HG03575 (cell line): Measurements from ENCODE around the gene GPC6.
"Not testable (repeated sequence)": the region's sequence is repeated elsewhere in the genome, so short reads cannot be mapped to it uniquely, and the experiment has no call there.

Experiments used
- ATAC-seq: cut with Tn5 transposase; IDR thresholded peaks from one replicate; pipeline ENCODE4 v1.9.1; 2021; ENCODE audit not compliant: unreplicated experiment, insufficient number of reproducible peaks, low FRiP score; ENCODE audit errors: extremely low read depth

Gene GPC6

DNA sequence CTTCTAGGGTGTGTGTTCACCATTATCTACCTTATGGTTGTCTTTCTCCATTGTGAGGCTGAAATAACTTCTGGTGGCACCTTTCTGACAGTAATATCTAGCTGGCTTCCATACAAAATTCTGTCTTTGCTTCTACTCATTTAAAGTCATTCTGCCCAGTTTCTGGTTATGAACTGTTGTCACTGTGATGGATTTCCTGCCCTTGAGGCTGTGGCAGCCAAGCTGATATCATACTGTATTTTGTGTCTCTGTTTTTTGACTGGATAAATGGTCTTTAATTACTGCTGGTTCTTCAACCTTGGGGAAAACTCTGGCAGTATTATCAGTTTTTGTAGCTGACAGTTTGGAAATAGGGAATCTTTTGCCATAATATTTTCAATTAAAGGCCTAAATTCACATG, 233.4 kb downstream of the GPC6 start:
- ATAC-seq, result no peak

DNA sequence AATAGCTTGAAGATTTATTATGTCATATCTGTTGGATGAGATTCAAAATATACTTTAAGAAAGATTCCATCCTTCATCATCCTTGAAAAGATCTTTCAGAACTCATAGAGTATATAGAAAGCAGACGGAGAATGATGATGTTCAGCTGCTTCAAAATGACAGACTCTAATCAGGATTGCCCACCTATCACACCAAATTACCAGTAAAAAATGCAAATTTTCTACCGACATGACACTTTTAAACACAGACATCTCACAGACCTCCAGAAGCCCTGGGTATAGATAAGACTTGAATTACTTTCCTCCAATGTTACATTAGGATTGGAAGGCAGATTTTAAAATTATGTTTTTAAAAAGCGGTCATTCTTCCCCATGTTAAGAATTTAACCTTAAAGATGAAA, 235.5 kb downstream of the GPC6 start:
- ATAC-seq, result no peak

GRCh38 chr13:93466502-93467036, 240.0 kb downstream of the GPC6 start:
- ATAC-seq, result no peak

DNA sequence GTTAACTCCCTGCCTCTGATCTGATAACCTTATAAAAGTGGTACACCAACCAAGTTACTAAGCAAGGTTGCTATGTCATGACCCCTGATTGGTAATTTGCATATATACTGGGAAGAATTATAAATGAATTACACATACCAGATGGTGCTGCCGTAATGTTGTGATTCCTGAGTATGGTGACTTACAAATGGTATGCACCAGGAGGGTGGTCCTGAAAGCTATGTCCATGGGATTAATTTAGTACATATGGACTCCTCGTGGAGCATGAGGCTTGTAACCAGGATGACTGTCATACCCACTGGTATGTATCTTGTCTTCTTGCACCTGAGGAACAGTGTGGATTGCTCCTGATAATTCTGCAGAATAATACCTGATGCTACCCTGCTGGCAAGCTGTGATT, 240.6 kb downstream of the GPC6 start:
- no peak for ATAC-seq

DNA sequence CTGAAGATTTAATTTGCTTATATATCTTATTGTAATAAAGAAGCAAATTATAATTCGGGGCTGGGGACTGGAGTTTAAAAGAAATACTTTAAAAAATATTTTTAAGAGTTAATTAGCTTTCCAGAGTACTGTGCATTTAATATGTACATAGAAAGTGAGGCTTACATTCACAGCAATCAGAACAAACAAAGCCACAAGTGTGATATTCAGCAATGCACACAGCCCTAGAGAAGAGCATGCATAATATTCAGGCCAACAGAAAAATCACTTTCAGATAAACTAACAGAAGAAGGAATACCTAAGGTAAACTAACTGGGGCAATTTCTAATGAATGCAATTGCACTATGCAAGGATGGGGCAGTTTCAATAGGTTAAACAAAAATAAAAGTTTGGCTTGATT, 241.8 kb downstream of the GPC6 start:
- no peak for ATAC-seq

DNA sequence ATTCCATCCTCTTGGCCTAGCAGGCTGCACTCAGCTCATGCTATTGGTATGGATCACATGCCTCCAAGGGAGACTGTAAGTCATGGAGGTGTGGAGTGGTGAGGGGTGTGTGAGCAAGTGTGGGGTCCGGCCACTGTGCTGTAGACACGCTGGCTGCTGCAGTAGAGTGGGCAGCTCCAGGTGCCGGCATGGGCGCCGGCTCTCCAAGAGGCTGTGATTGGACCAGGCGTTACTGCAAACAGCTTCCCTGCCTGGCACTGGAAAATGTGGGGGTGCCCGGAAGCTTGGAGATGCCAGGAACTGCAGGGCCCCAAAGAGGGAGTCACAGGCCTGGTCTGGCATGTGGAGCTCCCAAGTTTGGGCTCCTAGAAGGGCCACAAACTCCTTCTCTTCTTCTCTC, 245.7 kb downstream of the GPC6 start:
- no peak for ATAC-seq

- no peak for ATAC-seq
These were observed 246.2 kb downstream of the GPC6 start for GRCh38 chr13:93472814-93473296.

GRCh38 chr13:93473441-93474270, 247.0 kb downstream of the GPC6 start:
- no peak for ATAC-seq

DNA sequence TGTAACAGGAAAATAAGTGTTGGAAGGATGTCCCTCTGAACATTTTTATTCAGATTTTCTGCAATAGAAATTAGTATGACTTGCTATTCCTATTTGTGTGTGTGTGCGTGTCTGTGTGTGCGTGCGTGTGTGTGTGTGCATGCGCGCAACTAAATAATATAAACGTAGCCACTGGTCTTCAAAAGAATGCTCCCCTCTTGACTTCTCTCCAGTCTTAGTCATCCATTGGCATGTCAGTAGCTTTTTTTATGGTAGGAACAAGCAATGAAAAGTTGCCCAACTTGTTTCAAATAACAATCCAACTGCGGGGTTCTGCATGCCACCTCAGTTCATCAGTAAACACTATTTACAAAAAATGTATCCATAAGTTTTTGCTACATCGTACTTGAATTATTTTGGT, 249.6 kb downstream of the GPC6 start:
- no peak for ATAC-seq

DNA sequence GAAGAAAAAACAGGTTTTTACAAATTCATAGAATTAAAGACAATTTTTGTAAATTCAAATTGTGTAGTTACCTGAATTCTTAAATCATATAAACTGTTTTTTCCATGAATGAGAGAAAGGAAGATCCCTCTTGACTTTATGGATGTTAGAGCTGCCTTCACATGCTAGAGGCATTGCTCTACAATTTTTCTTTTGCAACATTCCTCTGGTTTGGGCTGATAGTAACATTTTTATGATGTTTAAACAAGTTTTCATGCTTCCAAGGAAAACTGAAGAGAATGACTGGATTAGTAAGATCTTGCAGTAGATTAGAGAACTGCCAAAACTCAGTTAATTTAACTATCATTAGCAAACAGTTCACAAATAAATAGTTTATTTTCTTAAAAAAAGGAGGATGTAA, 250.6 kb downstream of the GPC6 start:
- no peak for ATAC-seq

DNA sequence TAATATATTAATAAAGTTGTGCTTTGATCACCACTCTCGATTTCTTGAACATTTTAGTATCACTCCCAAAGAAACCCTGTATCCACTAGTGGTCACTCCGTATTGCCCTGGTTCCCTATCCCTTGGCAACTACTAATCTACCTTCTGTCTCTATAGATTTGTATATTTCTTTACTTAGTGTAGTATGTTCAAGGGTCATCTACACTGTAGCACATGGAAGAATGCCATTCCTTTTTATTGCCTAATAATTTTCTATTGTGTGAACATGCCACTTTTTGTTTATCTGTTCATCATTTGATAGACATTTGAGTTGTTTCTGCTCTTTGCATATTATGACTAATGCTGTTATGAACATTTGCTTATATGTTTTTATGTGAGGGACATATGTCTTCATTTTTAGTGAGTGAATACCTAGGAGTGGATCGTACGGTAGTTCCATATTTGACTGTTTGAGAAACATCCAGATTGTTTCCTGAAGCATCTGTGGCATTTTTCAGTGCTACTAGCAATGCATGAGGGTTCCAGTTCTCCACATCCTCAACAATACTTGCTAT, 254.0 kb downstream of the GPC6 start:
- ATAC-seq, result no peak

GRCh38 chr13:93496117-93496516, 269.5 kb downstream of the GPC6 start:
- ATAC-seq, result not testable (repeated sequence)

DNA sequence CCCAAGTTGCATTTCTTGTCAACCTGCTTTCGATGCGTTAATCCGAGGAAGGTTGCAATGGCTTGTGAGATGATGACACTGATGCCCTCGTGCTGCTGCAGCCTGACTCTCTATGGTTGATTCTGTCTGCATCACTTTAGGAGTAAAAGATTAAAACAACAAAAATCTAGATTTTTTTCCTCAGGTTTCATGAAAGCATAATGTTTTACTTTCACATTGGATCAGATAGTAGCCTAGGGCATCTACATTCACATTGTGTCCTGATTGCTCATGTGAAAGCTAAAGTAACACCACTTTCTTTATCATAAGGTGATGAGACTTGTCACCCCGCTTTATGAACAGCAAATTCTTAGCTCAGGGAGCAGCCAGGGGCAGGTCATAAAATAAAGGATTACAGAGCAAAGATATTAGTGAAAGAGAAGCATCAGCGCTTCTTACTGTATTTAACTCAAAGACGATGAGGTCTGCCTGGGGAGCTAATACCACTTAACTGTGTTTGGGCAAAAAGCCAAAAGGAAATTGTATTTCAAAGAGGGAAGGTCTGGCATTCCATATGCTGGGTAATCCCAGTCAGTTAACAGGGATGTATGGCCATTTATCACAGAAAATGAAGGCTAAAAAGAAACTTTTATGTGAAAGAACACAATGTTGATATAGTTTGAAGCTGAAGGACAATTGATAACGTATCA, 270.5 kb downstream of the GPC6 start:
- no peak for ATAC-seq

DNA sequence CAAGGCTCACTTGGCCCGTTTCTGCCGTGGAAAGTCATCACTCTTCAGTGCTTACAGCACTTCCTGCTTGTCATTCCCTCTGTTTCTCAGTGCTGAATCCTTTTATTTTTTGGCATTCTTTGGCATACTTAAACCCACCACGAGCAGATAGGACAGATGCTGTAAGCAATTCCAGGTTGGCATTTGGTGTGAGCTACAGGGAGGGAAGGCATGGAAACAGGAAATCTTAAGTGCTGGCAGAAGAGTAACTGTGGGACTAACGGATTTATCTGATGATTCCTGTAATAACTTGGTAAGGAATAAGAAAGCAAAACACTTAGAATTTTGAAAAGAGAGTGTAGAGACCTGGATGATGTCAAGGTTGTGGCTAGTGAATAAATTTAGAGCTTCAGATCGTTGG, 273.4 kb downstream of the GPC6 start:
- ATAC-seq, result no peak

DNA sequence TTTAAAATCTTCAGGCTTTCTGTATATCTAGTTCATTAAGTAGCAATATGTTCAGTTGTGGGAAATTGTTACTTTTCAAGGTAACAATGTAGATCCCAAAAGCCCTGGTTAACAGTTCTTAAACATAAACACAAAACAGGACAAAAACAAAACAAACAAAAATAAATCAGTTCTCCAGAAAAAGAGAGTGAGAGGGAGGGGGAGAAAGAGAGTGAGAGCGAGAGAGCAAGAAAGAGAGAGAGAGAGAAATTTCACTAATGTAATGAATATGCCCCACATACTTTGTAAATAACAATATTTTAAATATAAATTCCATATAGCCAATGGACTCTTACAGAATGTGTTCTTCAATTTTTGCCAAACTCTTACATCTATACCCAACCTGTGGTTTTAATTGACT, 275.5 kb downstream of the GPC6 start:
- ATAC-seq, result no peak

DNA sequence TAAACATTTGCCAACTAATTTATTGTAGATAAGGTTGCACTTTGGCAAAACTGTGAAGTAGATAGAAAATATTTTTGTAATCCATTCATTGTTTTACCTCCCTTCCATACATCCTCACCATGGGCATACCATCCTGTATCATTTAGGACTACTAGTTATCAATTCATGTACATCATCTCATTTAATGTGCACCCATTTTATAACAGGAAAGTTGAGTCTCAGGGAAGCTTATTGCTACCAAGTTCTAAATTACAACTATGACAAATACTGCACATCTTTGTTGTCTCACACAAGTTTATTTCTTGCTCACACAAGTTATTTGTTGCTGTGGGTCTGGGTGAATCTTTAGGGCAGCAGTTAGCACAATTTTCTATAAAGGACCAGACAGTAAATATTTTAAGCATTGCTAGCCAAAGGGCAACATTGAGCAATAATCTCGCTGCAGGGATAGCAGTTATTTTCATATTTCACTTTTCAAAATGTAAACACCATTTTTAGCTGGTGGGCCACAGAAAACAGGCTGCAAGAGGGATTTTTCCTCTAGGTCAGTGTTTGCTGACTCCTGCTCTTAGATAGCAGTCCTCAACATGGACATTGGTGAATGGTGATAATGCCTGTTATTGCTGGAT, 276.5 kb downstream of the GPC6 start:
- no peak for ATAC-seq

DNA sequence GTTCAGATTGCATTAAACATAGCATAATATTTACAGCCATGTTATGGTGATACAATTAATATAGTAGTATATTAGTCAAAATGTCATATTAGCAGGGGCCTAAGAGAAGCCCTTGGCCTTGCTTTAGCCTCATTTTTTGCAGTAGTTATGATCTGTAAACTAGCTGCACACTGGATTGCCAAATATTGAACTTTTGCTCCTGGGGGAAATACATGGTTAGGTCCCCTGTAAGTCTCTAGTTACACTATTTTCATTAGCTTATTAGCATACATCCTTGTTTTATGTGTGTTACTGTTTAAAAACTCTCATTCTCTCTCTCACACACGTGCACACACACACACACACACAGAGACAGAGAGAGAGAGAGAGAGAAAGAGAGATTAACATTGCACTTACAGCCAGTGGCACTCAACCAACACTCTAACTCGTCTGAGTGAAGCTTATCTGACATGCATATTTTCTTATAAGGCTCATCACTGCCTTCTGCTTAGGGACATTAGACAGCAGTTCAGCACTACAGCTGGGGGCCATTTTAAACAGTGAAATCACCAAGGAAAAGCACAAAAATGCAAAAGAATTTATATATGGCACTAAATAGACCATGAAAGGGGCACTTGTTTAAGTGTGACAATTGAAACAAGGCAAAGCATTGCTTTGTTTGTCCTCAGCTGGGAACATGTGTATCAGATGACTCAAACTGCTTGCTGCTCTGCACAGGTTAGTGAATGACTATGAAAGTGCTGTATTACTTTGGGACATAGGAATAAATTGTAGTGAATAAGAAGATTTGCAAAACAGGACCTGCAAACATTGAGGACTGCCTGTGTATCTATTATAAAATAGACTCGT, 278.7 kb downstream of the GPC6 start:
- no peak for ATAC-seq

- no peak for ATAC-seq
These were observed 284.4 kb downstream of the GPC6 start for GRCh38 chr13:93511011-93511410.

GRCh38 chr13:93515267-93515666, 288.7 kb downstream of the GPC6 start:
- ATAC-seq, result no peak
